GM19023 (cell line): ENCODE results near the gene HFE.

Source experiments
- ATAC-seq: cut with Tn5 transposase; IDR thresholded peaks from one replicate; pipeline ENCODE4 v1.9.1; 2021; ENCODE audit warnings: mild to moderate bottlenecking, moderate library complexity; ENCODE audit not compliant: unreplicated experiment

Gene HFE

DNA sequence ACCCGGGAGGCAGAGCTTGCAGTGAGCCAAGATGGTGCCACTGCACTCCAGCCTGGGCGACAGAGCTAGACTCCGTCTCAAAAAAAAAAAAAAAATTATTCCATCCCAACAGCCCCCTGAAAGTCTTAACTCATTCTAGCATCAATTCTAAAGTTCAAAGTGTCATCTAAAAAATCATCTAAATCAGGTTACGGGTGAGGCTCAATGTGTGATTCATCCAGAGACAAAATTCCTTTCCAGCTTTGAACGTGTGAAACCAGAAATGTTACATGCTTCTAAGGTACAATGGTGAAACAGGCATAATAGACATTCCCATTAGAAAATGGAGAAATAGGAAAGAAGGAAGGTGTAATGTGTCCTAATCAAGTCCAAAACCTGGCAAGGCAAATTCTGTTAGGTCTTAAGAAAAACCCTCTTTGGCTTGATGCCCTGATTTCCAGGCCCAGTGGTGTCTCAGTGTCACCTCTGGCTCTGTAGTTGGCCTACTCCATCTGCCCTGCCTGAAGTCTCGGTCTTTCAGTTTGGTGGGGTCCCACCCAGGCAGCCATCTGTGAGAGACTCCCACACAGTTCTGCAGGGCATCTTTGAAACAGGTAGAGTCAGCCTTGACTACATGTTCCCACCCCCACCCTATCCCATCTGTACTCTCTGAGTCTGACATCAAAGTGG, 43.5 kb downstream of the HFE start:
- ATAC-seq = no peak

GRCh38 chr6:26131618-26132017, 44.4 kb downstream of the HFE start:
- no peak for ATAC-seq

GRCh38 chr6:26133730-26134129, 46.5 kb downstream of the HFE start:
- no peak for ATAC-seq

GRCh38 chr6:26136321-26136720, 49.1 kb downstream of the HFE start:
- no peak for ATAC-seq

DNA sequence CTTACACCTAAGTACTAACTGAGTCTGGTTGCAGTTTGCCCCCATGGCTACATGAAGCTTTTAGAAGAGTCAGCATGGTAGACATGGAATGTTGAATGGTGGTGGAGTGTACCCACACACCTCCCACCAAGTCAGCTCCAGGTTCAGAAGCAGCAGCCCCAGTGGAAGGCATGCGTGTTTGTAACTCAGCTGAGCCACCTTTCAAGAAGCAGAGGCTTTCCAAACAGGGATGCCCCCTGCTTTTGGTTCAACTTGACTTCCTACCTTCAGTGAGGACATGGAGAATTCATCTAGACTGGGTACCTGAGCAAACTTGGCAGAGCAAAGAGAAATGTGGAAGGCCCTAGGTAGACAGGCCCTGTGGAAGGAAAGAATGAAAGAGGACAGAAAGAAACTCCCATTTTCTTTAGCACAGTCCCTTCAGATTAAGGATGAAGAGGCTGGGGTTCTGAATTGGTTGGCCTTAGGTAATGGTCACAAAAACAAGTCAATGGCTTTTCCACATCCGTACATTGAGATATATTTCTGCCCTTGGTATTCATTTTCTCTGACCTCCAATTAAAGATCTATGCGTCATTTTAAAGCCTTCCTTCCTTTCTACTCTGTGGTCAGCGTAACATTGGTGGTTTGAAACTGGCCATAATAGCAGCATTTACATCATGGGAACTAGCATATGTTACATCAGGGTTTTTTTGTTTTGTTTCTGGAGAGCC, 53.2 kb downstream of the HFE start:
- no peak for ATAC-seq

DNA sequence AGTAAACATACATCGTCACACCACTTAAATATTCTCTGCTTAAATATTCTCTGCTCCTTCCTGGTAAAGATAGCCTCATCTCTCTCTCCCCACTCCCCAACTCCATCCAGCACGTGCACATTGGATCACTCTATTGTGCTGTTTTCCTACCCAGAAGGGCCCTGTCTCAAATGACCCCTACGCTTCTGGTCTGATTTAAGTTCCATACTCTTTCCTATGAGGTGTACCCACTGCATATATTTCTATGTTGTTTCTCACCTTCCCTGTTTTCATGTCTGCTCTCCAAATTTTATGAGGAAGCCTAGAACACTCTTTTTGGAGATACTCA, 53.7 kb downstream of the HFE start:
- ATAC-seq = no peak

GRCh38 chr6:26141378-26141904, 54.2 kb downstream of the HFE start:
- no peak for ATAC-seq

GRCh38 chr6:26142026-26142425, 54.8 kb downstream of the HFE start:
- ATAC-seq = no peak
